OCI-M1 (cell line): ENCODE measurements around the gene CCT8.

Experiments used
- DNase-seq: peaks from one replicate; lab custom pipeline; 2025; lab: John Stamatoyannopoulos, UW

The CCT8 gene

DNA sequence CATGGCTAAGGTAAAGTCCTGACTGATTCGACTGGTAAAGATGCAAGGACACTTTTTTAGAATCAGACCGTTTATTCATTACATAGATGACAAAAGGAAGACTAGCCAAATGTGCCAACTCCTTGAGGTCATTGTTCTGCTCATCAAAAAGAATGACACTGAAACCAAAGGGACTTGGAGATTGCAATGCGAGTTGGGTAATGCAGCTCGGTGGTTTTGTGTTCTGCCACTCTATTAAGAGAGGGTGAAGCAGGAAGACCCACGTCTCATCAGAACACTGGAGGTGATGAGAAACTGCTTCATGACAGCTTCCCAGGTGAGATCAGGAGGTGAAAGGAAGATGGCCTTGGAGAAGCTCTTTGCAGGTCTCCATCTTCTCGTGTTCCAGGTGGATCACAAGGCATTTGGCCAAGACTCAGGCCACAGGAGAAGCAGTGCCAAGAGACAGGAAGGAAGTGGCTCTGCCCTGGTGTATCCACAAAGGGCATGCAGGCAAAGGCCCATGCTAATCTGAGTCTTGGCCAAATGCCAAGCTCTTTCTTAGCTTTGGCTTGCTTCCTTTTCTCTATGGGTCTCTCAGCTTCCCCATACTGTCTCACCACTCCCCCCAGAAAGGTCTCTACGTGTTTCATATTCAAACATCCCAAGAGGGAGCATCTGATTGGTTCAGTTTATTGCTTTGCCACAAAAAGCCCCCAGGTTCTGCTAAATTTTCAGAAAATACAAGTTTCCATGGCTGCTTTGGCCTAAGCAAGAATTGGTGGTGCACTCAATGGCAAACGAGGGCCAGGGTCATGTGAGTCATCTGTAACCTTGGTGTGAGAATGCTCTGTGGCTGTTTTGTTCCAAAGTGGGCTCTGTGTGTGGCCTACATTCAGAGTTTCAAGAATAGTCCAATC, 5.7 kb upstream of the CCT8 start:
- peak; percentile 52 for DNase-seq

GRCh38 chr21:29077651-29078090, 4.2 kb upstream of the CCT8 start:
- DNase-seq, result peak; percentile 73

- peak; percentile 89 for DNase-seq
Measured at GRCh38 chr21:29076731-29077640, 3.5 kb upstream of the CCT8 start.

DNA sequence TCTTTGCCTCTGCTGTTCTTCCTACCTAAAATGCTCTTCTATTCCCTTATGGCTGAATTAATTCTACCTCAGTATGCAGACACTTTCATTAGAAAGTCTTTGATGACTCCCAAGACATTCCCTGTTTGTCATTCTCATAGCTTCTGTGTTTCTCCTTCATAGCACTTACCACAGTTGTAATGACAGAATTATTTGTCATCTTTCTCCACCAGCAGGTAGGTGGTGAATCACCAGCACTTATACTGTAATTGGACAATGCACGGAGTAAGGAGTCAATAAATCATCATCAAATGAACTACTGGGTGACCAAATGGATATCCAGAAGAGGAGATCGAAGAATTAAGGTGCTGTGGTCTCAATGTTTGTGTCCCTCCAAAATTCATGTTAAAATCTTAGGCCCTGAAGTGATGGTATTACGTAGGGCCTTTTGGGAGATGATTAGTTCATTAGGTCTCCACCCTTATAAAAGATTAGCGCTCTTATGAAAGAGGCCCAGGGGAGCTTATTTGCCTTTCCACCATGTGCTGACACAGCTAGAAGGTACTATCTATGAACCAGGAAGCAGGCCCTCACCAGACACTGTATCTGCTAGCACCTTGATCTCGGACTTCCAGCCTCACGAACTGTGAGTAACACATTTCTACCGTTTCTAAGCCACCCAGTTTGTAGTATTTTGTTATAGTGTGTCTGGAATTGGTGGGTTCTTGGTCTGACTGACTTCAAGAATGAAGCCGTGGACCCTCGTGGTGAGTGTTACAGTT, 2.4 kb upstream of the CCT8 start:
- peak; percentile 37 for DNase-seq

DNA sequence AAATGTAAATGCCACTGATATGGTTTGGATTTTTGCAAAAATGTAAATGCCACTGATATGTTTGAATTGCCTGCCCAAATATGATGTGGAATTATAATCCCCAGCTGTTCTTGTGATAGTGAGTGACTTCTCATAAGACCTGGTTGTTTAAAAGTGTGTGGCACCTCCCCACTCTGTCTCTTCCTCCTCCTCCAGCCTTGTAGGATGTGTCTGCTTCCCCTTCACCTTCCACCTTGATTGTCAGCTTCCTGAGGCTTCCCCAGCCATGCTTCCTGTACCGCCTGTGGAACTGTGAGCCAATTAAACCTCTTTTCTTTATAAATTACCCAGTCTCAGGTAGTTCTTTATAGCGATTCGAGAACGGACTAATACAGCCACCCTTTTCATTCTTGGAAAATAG, 1.3 kb upstream of the CCT8 start:
- DNase-seq, result no peak

DNA sequence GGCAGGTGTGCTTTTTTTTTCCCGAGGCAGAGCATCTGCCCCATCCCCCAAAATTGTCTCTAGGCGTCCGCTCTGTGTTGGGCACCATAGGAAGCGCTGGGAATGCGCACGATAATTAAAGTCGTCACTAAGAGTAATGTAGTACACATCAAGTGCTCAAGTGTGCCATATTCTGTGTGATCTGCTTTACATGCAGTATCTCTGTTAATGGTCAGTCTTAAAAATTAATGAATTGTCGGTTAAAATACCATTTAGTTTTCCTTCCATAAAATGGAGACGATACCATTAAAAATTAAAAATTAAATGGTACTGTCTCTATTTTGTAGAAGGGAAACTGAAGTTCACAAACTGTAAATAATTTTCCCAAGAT, 544 bp upstream of the CCT8 start:
- DNase-seq, result no peak

- DNase-seq, result peak; percentile 51
Measured at GRCh38 chr21:29072873-29073221, 601 bp downstream of the CCT8 start.

GRCh38 chr21:29064850-29065481, 8.5 kb downstream of the CCT8 start:
- DNase-seq, result no peak

DNA sequence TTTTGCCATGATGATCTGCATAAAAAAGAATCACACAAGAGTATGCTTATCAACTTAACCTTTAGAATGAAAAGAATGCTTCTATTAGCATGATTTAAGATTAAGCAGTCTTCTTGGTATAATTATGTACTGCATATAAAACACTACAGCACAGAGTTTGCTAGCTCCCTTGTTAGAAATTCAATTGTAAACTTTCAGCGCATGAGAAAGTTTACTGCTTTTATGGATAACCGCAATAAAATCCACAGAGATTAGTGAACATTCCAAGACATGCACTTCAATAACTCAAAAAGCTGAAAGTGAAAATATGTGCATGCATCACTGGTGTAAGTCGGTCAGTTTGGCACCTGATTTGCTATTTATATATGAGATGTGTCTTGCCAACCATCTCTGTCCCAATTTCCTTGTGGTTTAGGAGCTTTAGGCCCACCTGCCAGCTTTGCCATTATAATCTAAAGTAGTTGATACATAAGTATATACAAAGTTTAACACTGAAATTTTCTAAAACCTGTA, 16.9 kb downstream of the CCT8 start:
- no peak for DNase-seq

GRCh38 chr21:29056005-29056404, 17.4 kb downstream of the CCT8 start:
- DNase-seq, result peak; percentile 11

DNA sequence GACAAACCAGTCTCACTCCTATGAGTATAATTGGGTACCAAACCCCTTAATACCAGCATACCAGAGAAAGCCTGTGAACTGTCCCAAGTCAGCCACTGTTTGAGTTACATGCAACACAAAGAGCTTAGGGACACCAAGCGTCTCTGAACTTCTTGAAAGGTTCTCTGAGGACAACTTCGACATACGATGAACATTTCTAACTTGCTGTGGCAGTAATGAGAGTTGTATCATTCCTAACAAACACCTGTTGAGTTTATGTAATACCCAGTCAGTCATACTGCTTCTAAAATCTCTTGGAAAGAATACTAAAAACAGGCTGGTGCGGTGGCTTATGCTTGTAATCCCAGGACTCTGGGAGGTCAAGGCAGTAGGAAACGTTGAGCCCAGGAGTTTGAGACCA, 18.4 kb downstream of the CCT8 start:
- no peak for DNase-seq

- DNase-seq, result no peak
Measured at GRCh38 chr21:29053656-29054055, 19.8 kb downstream of the CCT8 start.

GRCh38 chr21:29053011-29053553, 20.4 kb downstream of the CCT8 start:
- no peak for DNase-seq

- DNase-seq, result no peak
Measured at GRCh38 chr21:29052224-29052623, 21.2 kb downstream of the CCT8 start.

GRCh38 chr21:29034678-29035077, 38.8 kb downstream of the CCT8 start:
- peak; percentile 18 for DNase-seq

GRCh38 chr21:29033871-29034270, 39.6 kb downstream of the CCT8 start:
- no peak for DNase-seq

GRCh38 chr21:29033301-29033700, 40.1 kb downstream of the CCT8 start:
- no peak for DNase-seq

DNA sequence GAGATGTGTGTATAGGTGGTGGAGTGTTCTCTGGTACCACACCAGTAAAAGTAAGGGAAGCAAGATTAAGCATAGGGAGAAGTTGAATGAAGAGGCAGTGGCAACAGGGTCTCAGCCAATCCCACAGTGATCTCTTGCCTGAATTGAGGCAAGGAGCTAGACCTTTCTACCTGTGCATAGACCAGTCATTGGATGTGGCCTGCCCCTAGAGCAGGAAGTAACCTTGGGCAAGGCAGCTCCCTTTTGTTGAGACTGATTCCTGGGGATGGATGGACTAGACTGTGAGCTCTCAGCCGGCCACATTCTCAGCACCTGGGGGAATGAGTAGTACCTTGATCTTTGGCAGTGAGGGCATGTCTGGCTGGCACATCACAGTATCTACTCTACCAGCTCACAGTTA, 42.5 kb downstream of the CCT8 start:
- no peak for DNase-seq

- no peak for DNase-seq
Measured at GRCh38 chr21:29029524-29029923, 43.9 kb downstream of the CCT8 start.

GRCh38 chr21:29025328-29025713, 48.1 kb downstream of the CCT8 start:
- peak; percentile 47 for DNase-seq
